Vagina (tissue), 2 donors: ENCODE data around the gene PPP2R2C.

Experiments
- POLR2A ChIP-seq, 2 donors: fragments of 450-650 bp; IDR thresholded peaks; one replicate each; pipeline ENCODE4 v1.6.1; 2017; ENCODE audit warnings: antibody characterized with exemption in 2 of 2, mild to moderate bottlenecking in 2 of 2, moderate library complexity in 2 of 2
- POLR2AphosphoS5 ChIP-seq, 2 donors: sonication (generic); formaldehyde crosslinking; IDR thresholded peaks; one replicate each; pipeline ENCODE4 v1.9.0; 2017; ENCODE audit warnings: antibody characterized with exemption in 2 of 2, mild to moderate bottlenecking in 2 of 2, low read depth in 1 of 2; ENCODE audit not compliant: insufficient read depth in 1 of 2
- TF ChIP-seq, protein P1 (sequence below), 3 experiments: fragments of 450-650 bp in 2 of 3; fragments of 200-600 bp in 1 of 3; sonication (generic) in 1 of 3; IDR thresholded peaks; one replicate each; pipeline ENCODE4 v1.5.1; 2017 to 2019; ENCODE audit warnings: antibody characterized with exemption in 3 of 3, mild to moderate bottlenecking in 2 of 3, moderate library complexity in 2 of 3

- TF ChIP-seq, protein P1, sequence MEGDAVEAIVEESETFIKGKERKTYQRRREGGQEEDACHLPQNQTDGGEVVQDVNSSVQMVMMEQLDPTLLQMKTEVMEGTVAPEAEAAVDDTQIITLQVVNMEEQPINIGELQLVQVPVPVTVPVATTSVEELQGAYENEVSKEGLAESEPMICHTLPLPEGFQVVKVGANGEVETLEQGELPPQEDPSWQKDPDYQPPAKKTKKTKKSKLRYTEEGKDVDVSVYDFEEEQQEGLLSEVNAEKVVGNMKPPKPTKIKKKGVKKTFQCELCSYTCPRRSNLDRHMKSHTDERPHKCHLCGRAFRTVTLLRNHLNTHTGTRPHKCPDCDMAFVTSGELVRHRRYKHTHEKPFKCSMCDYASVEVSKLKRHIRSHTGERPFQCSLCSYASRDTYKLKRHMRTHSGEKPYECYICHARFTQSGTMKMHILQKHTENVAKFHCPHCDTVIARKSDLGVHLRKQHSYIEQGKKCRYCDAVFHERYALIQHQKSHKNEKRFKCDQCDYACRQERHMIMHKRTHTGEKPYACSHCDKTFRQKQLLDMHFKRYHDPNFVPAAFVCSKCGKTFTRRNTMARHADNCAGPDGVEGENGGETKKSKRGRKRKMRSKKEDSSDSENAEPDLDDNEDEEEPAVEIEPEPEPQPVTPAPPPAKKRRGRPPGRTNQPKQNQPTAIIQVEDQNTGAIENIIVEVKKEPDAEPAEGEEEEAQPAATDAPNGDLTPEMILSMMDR (IDR thresholded peaks at IDR 0.05) = no peak
- no peak for TF ChIP-seq POLR2AphosphoS5 (IDR thresholded peaks at IDR 0.05; ENCODE audit: insufficient read depth in 1 of 2, low read depth in 1 of 2)
- TF ChIP-seq POLR2A (IDR thresholded peaks at IDR 0.05) = no peak
Observed at GRCh38 chr4:6495736-6496135, 23.3 kb upstream of the PPP2R2C start.
